Stomach (tissue), 9 donors: Measurements from ENCODE around the gene HLCS. TPM values are rescaled to one million over a fixed set of nuclear protein-coding genes. Genes with fewer than 3 reads are reported as not detected.

Source experiments
- DNase-seq, 2 donors: peaks; one replicate each; pipeline versions ENCODE4 v3.0.0 to v3.0.0-alpha.2; 2013 to 2019
- H3K27ac ChIP-seq, 5 donors: fragments of 200-600 bp in 4 of 5; sonication (generic) in 4 of 5; one replicate each; pipeline ENCODE4 v1.5.1; 2013 to 2019; ENCODE audit warnings: mild to moderate bottlenecking in 1 of 5, moderate library complexity in 1 of 5
- H3K27me3 ChIP-seq, 3 donors: fragments of 200-600 bp; sonication (generic); one replicate each; pipeline ENCODE4 v1.5.1; 2017 to 2019; ENCODE audit warnings: mixed run types in 1 of 3
- H3K36me3 ChIP-seq, 4 donors: fragments of 200-600 bp; sonication (generic); 1 replicate in 3 of 4; 2 replicates in 1 of 4; pipeline ENCODE4 v1.5.1; 2016 to 2019
- H3K4me1 ChIP-seq, 4 donors: fragments of 200-600 bp; sonication (generic); one replicate each; pipeline ENCODE4 v1.5.1; 2016 to 2019
- H3K4me3 ChIP-seq, 4 donors: fragments of 200-600 bp; sonication (generic) in 3 of 4; one replicate each; pipeline ENCODE4 v1.5.1; 2016 to 2019; ENCODE audit warnings: mild to moderate bottlenecking in 1 of 4
- H3K9me3 ChIP-seq, 4 donors: fragments of 200-600 bp; sonication (generic); one replicate each; pipeline ENCODE4 v1.5.1; 2016 to 2019
- CTCF ChIP-seq, 7 experiments: fragments of 450-650 bp in 4 of 7; fragments of 200-600 bp in 3 of 7; sonication (generic) in 3 of 7; IDR thresholded peaks; one replicate each; pipeline ENCODE4 v1.5.1; 2016 to 2019; ENCODE audit warnings: antibody characterized with exemption in 7 of 7, control low read depth in 2 of 7, mild to moderate bottlenecking in 1 of 7
- EP300 ChIP-seq: sonication (generic); formaldehyde crosslinking; IDR thresholded peaks from one replicate; pipeline ENCODE4 v1.6.1; 2017; ENCODE audit warnings: antibody characterized with exemption
- POLR2A ChIP-seq, 4 donors: fragments of 450-650 bp; IDR thresholded peaks; one replicate each; pipeline ENCODE4 v1.6.1; 2016; ENCODE audit warnings: antibody characterized with exemption in 4 of 4, control low read depth in 2 of 4, mild to moderate bottlenecking in 1 of 4, moderate library complexity in 1 of 4
- POLR2AphosphoS5 ChIP-seq, 3 donors: sonication (generic); formaldehyde crosslinking; IDR thresholded peaks; one replicate each; pipeline ENCODE4 v1.6.1; 2016; ENCODE audit warnings: antibody characterized with exemption in 3 of 3
- whole genome bisulfite sequencing, 5 donors: extraction: QIAGEN DNeasy Blood & Tissue Kit in 3 of 5; methylation state at CpG; one replicate each; pipeline versions ENCODE4 v1.1.5 to v1.1.7; 2013 to 2018; 5-methylcytosine and 5-hydroxymethylcytosine counted together
- intact Hi-C: fragments of 100-400 bp; cut with DNase I; formaldehyde crosslinking; loops from one replicate; pipeline ENCODE4 v1.15.1; 2023; ENCODE audit warnings: low total_unique reads
- polyA plus RNA-seq, 3 donors: library from polyadenylated mRNA; stranded (reverse); fragments of 200-250 nt; gene quantifications; one replicate each; pipeline ENCODE4 v1.2.3, GENCODE V29; 2013
- total RNA-seq, 5 donors: library from RNA; depleted of rRNA; stranded (reverse); fragments of >200 nt; gene quantifications; one replicate each; pipeline versions ENCODE4 v1.1.0 to v1.2.3, GENCODE V29; 2014 to 2016
- donor health status: healthy with polysubstance abuse.
- donor health status: Bipolar disorder and iron deficiency.
- donor health status: healthy.

HLCS gene
- total and polyA plus RNA-seq, 8 donors, result 2.3 to 35.1 (median 13.9) TPM

GRCh38 chr21:36966821-36967768, 626 bp upstream of the HLCS start:
- peaks cover 5 to 28% (median 19%) of the 10 kb centered on the region in 4 donors for H3K4me1 ChIP-seq
- no peaks in the 10 kb centered on the region for H3K27me3 ChIP-seq
- peak overlapping the region; percentile 62 to 78 (median 73) for H3K4me3 ChIP-seq
- peak overlapping the region; percentile 90 to 96 (median 91) for H3K27ac ChIP-seq
- intact Hi-C loops, result no loop called here
- DNase-seq, result peak in 1 of 2 donors; percentile 35
- TF ChIP-seq CTCF (IDR thresholded peaks at IDR 0.05) (no peak), POLR2AphosphoS5 (IDR thresholded peaks at IDR 0.05) (no peak), EP300 (no peak), POLR2A (IDR thresholded peaks at IDR 0.05) (no peak)
- peaks cover 0 to 9% (median 4%) of the 10 kb centered on the region in 4 donors for H3K36me3 ChIP-seq
- no peaks in the 10 kb centered on the region for H3K9me3 ChIP-seq
- WGBS, 5 donors, result 13 to 32% (median 22%) methylated on average over 13 to 33 of the region's 34 CpGs

GRCh38 chr21:36965720-36966065, 776 bp downstream of the HLCS start:
- Histone ChIP-seq H3K27me3 (no peaks in the 10 kb centered on the region), H3K4me3 (peak overlapping the region; percentile 62 to 78 (median 73)), H3K4me1 (peaks cover 5 to 28% (median 19%) of the 10 kb centered on the region in 4 donors), H3K9me3 (no peaks in the 10 kb centered on the region), H3K36me3 (peaks cover 0 to 20% (median 13%) of the 10 kb centered on the region in 4 donors), H3K27ac (peak overlapping the region; percentile 90 to 97 (median 92))
- WGBS, 5 donors, result 15 to 46% (median 36%) methylated on average over 10 of the region's 10 CpGs
- intact Hi-C loops, result no loop called here
- TF ChIP-seq POLR2A (IDR thresholded peaks at IDR 0.05) (no peak), CTCF (IDR thresholded peaks at IDR 0.05) (no peak), POLR2AphosphoS5 (IDR thresholded peaks at IDR 0.05) (no peak), EP300 (no peak)
- no peak for DNase-seq

GRCh38 chr21:36964827-36965719, 1.4 kb downstream of the HLCS start:
- TF ChIP-seq EP300 (no peak), POLR2A (IDR thresholded peaks at IDR 0.05) (no peak), CTCF (IDR thresholded peaks at IDR 0.05) (no peak), POLR2AphosphoS5 (IDR thresholded peaks at IDR 0.05) (no peak)
- peak overlapping the region; percentile 62 to 78 (median 73) for H3K4me3 ChIP-seq
- peaks cover 0 to 26% (median 18%) of the 10 kb centered on the region in 4 donors for H3K36me3 ChIP-seq
- H3K27ac ChIP-seq, result peak overlapping the region in 1 of 5 donors; percentile 91
- H3K4me1 ChIP-seq, result peaks cover 5 to 28% (median 19%) of the 10 kb centered on the region in 4 donors
- H3K9me3 ChIP-seq, result no peaks in the 10 kb centered on the region
- 57 to 70% (median 64%) methylated on average over 8 of the region's 8 CpGs for WGBS, 5 donors
- intact Hi-C loops, result no loop called here
- DNase-seq, result peak in 1 of 2 donors; percentile 28
- H3K27me3 ChIP-seq, result no peaks in the 10 kb centered on the region

- TF ChIP-seq EP300 (no peak), POLR2A (IDR thresholded peaks at IDR 0.05) (no peak), POLR2AphosphoS5 (IDR thresholded peaks at IDR 0.05) (no peak), CTCF (IDR thresholded peaks at IDR 0.05) (no peak)
- no peak for DNase-seq
- H3K27me3 ChIP-seq, result no peaks in the 10 kb centered on the region
- 83 to 96% (median 91%) methylated on average over 4 of the region's 4 CpGs for WGBS, 5 donors
- no peaks in the 10 kb centered on the region for H3K9me3 ChIP-seq
- no peak overlapping the region for H3K4me3 ChIP-seq
- H3K4me1 ChIP-seq, result peaks cover 5 to 28% (median 19%) of the 10 kb centered on the region in 4 donors
- H3K27ac ChIP-seq, result no peak overlapping the region
- H3K36me3 ChIP-seq, result peaks cover 0 to 33% (median 21%) of the 10 kb centered on the region in 4 donors
- intact Hi-C loops, result no loop called here
These were observed 2.1 kb downstream of the HLCS start for GRCh38 chr21:36964398-36964797.
